Measurements from ENCODE around the gene IL13. TPM values are rescaled to one million over a fixed set of nuclear protein-coding genes. Genes with fewer than 3 reads are reported as not detected.
"Not testable (repeated sequence)": the region's sequence is repeated elsewhere in the genome, so short reads cannot be mapped to it uniquely, and the experiment has no call there.

Gene IL13
- total RNA-seq, result not detected

DNA sequence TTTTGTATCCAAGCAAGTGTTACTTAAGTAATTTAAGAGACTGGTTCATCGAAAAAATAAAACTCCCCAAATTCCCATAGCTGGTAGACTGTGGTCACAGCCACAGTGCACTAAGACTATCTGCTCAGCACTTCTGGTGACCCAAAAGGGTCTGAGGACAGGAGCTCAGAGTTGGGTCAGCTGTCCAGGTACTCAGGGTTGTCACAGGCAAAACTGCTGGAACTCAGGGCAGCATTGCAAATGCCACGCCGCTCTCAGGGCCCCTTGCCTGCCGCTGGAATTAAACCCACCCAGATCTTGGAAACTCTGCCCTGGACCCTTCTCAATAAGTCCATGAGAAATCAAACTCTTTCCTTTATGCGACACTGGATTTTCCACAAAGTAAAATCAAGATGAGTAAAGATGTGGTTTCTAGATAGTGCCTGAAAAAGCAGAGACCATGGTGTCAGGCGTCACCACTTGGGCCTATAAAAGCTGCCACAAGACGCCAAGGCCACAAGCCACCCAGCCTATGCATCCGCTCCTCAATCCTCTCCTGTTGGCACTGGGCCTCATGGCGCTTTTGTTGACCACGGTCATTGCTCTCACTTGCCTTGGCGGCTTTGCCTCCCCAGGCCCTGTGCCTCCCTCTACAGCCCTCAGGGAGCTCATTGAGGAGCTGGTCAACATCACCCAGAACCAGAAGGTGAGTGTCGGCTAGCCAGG lies at the start of gene IL13:
TSS of gene IL13 (plus strand) at position 498 of the 705 bp plus-strand sequence. CDS start at position 512, 14 bp downstream.
- FAIRE-seq, result no peak

DNA sequence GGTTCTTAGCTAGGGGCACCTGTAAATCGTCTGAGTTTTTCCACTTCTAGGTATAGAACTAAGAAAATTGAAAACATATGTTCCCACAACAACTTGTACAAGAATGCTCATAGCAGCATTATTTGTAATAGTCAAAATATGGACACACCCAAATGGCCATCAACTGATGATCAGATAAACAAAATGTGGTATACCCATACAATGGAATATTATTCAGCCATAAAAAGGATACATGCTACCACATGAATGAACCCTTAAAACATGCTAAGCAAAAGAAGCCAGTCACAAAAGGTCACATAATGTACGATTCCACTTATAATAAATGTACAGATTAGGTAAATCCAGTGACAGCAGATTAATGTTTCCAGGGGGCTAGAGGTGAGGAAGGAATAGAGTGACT lies 46.0 kb upstream of the IL13 start:
- no peak for FAIRE-seq
- no peak for DNase-seq (ENCODE audit: low spot score in 2 of 2)

More for the DNA sequence above, at the start of gene IL13:
- no peak for DNase-seq (ENCODE audit: low spot score in 2 of 2)

DNA sequence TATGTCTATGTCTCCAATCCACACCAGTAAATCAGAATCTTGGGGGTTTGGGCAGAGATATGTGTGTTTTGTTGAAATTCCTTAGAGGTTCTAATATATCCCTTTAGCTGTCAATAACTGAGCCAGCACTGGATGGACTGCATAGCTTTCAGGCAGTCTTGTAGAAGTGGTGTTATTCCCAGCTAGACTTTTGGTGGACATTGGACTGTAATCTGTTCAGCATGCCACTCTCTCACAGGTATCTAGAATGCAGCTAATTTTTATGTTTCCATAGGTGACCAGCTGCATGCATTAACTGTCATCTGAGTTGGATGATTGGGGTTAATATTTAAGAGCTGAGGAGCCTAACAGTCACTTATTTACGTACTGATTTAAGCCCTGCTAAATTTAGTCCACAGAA lies 45.1 kb upstream of the IL13 start:
- DNase-seq (ENCODE audit: low spot score in 2 of 2) (no peak), FAIRE-seq (no peak)

DNA sequence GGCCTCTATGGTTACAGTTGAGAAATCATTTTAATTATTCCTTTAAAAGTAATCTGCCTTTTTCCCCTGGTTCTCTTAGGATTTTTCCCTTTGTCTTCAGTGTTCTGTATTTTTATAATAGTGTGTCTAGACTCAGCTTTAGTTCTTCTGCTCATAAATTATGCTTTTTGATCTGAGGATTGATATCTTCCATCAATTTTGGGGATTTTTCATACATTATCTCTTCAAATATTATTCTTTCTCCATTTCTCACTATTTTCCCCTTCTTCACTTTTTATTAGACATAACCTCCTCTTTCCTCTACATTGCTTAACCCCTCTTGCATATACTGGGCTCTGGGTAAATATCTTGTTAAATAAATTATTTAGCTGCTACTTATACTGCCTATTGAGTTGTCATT lies 36.3 kb upstream of the IL13 start:
- no peak for FAIRE-seq
- DNase-seq (ENCODE audit: low spot score in 2 of 2), result no peak

DNA sequence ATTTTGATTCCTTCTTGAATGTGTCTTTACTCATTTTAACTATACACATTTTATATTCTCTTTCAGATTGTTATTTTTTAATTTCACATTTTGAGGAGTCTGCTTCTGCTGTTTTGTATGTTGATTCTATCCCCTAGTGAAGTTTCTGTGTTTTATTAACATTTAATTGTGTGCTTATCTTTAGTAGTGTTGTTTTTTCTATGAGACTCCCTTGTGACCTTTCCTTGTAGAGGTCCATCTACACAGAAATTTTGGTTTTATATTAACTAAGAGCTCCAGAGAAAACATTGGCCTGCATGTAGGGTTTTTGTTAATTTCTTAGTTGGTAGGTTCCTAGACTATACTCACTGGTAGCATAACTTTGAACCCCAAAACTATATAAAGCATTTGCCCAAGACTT lies 35.4 kb upstream of the IL13 start:
- no peak for DNase-seq (ENCODE audit: low spot score in 2 of 2)
- FAIRE-seq, result no peak

DNA sequence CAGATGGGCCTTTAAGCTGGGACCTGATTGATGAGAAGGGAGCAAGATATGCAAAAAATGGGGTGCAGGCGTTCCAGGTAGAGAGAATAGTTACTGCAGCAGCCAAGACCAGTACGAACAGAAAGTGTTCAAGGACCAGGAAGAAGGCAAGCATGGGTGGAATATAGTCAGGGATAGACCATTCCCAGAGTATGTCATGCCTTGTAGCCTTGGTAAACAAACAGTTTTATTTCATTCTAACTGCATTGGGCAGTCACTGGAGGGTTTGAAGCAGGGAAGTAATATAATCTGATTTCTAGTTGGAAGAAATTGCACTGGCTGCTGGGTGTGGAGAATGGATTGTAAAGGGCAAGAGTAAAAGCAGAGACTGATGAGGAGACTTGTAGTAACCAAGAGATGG lies 30.5 kb upstream of the IL13 start:
- no peak for FAIRE-seq
- no peak for DNase-seq (ENCODE audit: low spot score in 2 of 2)

DNA sequence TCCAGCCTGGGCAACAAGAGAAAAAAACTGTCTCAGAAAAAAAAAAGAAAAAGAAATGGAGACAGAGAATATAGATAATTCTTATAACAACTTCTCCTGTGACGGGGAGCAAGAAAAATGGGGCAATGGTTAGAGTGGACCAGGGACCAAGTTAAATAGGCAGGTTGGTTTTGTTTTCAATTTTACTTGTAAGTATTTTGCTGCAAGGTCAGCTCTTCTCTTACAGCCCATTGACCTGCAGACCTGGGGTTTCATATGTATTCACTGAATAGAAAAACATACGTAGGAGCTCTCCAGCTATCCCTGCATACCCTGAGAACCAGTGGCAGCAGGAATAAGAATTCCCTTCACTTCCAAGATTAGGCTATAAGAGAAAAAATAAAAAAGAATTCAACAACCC lies 29.2 kb upstream of the IL13 start:
- DNase-seq (ENCODE audit: low spot score in 2 of 2) (no peak), FAIRE-seq (no peak)

DNA sequence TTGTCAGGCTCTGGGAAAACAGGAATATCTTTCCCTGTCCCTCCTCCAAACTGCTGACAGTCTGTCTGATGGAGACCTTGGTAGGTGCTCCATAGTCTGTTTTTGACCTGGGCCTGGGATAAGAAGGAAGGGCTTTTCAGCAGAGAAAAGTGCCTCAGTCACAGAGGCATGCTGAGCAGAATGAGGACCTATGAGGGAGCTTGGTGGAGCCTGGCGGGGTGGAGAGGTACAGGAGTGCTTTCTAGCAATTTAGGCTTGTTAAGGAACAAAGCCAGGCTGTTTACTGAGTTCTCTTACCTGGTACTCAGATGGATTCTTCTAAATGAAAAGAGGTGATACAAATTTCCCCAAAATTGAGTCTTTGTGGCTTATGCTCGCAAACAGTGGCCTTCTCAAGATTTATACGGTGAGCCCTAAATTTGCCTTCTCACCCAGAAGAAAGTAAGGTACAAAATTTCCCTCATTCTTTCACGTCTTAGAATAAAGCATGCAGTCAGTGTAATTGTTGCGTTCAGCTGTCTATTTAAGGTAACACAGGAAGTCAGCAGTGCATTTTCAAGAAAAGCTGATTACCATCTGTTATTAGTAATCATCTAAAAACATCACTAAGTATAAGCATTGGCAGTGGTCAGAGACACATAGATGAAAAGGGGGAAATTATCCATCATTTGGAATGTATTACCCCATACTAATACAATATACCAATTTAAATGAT lies 28.6 kb upstream of the IL13 start:
- FAIRE-seq, result no peak
- no peak for DNase-seq (ENCODE audit: low spot score in 2 of 2)

DNA sequence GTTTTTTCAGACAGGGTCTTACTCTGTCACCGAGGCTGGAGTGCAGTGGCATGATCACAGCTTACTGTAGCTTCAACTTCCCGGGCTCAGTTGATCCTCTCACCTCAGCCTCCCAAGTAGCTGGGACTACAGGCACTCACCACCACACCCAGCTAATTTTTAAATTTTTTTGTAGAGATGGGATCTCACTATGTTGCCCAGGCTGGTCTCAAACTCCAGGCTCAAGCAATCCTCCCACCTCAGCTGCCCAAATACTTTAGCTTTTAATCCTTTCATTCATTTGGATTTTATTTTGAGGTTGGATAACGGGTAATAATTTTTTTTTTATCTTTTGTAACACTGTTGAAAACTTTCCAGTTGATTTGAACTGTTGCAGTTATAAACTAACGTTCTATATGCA lies 24.4 kb upstream of the IL13 start:
- DNase-seq (ENCODE audit: low spot score in 2 of 2); FAIRE-seq: not testable (repeated sequence)

DNA sequence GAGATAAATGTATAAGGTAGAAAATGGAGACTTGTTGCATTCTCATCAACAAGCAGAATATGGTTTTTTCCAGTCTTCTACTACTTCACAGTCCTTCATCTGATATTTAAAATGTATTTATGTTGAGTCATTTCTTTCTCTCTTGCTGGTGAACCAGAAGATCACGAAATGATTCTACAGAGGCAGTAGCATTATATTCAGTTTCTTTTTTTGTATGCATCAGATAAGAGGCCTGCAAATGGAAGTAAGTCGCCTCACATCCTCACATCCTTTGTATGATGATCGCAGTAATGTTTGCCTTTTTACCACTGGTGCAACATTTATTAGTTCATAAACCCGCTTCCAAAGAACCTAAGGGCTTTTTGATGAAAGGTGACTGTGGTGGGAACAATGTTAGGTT lies 22.1 kb upstream of the IL13 start:
- DNase-seq (ENCODE audit: low spot score in 2 of 2) (no peak), FAIRE-seq (no peak)

DNA sequence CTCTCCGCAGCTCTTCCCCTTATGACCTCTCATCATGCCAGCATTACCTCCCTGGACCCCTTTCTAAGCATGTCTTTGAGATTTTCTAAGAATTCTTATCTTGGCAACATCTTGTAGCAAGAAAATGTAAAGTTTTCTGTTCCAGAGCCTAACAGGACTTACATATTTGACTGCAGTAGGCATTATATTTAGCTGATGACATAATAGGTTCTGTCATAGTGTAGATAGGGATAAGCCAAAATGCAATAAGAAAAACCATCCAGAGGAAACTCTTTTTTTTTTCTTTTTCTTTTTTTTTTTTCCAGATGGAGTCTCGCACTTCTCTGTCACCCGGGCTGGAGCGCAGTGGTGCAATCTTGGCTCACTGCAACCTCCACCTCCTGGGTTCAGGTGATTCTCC lies 20.7 kb upstream of the IL13 start:
- FAIRE-seq, result no peak

DNA sequence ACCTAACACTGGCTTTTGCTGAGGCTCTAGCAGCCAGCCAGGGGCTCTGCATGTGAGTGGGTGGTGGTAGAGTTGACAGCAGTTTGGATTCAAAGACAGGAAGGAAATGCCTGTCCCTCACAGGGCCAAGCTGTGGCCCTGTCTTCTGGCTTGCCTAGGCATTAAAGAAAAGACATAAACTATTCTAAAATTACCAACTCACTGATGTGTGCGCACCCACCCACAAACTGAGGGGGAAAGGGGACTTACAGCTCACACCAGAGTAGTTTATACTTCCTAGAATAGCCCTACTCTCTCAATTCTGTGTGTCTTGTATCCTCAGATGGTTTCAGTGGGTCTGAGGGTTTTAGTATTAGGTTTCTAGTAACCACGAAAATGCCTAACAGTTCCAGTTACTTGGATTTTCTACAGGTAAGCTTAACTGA lies 18.3 kb upstream of the IL13 start:
- DNase-seq (ENCODE audit: low spot score in 2 of 2) (no peak), FAIRE-seq (no peak)

More for the DNA sequence above, 20.7 kb upstream of the IL13 start:
- no peak for DNase-seq (ENCODE audit: low spot score in 2 of 2)

DNA sequence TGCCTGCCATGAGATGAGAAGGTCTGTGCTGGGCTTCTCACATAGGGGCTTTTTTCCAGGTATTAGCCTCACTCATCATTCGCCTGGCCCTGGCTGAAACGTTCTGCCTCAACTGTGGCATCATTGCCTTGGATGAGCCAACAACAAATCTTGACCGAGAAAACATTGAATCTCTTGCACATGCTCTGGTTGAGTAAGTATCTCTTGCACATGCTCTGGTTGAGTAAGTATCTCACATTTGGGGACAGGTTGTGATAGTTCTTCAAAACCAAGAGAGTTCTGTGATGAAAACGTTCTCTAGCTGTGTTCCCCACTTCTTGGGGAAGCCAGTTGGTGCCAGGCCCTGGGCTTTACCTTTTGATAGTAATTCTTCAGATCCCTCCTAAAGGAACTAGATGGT lies 17.4 kb upstream of the IL13 start:
- FAIRE-seq, result no peak
- DNase-seq (ENCODE audit: low spot score in 2 of 2), result no peak

DNA sequence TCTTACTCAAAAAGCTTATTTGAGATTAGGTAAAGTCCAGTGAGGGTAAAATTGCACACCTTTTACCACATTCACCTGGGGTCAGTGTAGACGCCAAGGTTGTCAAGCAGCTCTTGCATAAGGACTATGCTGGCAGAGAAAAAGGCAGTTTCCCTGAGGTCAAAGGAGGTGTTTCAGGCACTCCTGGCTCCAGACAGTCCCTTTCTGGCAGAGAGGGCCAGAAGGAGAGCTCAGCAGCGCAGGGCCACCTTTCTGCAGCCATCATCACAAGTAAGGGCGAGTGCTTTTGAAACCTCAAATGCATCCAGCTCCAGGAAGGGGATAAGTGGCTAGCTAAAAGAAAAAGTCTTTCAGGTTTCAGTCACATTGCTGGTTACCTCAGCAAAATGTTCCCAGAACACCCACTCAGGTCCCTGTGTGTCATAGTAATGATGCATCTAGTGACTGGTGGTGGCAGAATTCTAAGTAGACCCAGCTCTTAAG lies 16.7 kb upstream of the IL13 start:
- FAIRE-seq, result no peak
- no peak for DNase-seq (ENCODE audit: low spot score in 2 of 2)

DNA sequence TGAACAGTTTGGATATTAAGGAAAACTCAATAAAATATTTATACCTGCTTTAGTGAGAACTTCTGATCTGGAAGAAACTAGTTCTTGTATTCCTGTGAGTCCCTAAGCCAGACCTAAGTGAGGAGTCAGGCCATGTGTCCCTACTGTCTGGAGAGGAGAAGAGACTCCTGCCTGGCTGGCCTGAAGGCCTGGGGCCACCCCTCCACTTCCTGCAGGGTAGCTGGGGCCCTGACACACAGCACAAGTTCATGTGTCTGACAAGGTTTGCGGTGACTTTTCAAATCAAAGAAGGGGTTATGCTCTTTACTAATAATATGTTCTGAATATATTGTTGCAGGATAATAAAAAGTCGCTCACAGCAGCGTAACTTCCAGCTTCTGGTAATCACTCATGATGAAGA lies 16.1 kb upstream of the IL13 start:
- FAIRE-seq (no peak), DNase-seq (ENCODE audit: low spot score in 2 of 2) (no peak)

DNA sequence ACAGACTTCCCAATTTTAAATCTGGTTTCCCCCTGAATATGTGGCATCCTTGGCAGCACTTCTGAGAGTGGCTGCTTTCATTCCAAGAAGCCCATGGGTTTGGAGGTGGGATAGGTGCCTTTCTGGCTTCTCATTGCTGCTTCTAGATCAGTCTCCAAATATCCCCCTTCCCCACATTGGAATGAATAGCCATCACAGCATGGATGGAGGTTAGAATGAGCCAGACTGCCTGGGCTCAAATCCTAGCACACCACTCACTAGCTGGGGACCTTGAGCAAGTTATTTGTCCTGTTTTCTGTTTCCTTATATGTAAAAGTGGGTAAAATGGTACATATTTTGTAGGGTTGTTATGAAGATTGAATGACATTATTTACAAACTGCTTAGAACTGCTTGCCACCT lies 13.8 kb upstream of the IL13 start:
- DNase-seq (ENCODE audit: low spot score in 2 of 2) (no peak), FAIRE-seq (no peak)

DNA sequence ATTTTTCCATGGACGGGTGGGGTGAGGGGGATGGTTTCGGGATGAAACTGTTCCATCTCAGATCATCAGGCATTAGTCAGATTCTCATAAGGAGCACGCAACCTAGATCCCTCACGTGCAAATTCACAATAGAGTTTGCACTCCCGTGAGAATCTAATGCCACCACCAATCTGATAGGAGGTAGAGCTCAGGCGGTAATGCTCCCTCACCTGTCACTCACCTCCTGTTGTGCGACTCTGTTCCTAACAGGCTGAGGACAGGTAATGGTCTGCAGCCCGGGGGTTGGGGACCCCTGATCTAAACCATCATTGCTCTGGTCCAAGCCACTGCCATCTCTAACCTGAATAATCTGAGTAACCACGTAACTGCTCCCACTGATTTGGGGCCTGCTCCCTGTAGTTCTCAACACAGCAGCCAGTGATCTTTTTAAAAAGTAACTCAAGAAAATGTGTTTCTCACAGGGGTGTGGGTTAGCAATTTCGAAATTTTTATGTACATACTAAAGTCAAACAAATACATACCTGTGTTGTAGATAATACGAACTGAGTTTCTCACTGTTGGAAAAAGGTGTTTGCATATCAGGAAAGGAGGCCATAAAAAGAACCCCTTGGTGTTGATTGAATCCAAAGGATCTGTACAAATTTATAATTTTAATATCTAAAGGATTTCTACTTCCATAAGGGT lies 11.2 kb upstream of the IL13 start:
- FAIRE-seq (no peak), DNase-seq (ENCODE audit: low spot score in 2 of 2) (no peak)

DNA sequence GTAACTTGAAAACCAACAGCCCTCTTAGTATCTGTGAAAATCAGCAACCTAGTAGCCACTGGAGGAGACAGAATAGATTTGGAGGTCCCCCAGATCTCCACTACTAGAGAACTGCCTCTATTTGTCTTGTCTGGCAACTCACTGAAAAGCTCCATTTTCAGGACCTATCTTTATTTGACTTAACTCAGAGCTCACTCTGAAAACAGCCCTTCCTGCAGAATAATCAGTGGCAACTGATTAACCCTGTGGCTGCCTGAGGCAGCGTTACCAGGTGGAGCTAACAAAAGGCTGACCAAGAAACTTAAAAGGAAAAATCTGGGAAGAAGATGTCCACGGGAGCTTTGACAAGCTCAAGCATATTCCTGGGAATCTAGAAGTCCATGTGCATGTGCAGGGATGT lies 10.5 kb upstream of the IL13 start:
- DNase-seq (ENCODE audit: low spot score in 2 of 2) (no peak), FAIRE-seq (no peak)

DNA sequence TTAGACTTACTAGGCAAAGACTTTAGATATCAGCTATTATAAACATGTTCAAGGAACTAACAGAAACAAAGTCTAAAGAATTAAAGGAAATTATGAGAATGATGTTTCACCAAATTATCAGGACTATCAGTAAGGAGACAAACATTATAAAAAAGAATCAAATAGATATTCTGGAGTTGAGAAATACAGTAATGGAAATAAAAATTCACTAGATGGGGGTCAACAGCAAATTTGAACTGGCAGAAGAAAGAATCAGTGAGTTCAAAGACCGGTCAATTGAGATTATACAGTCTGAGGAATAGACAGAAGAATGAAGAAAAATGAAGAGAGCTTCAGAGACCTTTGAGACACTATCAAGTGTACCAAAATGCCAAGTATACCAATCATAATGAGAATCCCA lies 9.6 kb upstream of the IL13 start:
- FAIRE-seq (no peak), DNase-seq (ENCODE audit: low spot score in 2 of 2) (no peak)

DNA sequence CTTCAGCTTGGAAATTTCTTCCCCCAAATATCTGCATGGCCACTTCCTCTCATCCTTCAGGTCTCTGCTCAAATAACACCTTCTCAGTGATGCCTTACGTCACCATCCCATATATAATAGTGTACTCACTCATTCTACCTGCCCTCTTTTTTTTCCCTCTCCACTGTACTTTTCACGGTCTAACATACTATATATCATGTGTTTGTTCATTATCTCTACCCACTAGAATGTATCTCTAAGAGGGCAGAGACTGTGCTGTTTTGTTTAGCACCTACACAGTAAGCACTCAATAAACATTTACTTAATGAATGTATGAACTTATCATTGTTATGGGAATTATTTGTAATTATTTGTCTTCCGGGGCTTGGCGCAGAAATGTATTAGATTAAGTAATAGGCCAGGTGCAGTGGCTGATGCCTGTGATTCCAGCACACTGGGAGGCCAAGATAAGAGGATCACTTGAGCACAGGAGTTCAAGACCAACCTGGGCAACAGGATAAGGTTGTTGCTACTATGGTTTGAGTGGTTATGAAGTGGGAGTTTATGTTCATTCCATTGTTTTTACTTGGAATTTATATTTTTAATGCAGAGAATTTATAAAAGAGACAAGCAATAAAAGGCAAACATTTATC lies 6.0 kb upstream of the IL13 start:
- FAIRE-seq, result no peak
- DNase-seq (ENCODE audit: low spot score in 2 of 2), result no peak

DNA sequence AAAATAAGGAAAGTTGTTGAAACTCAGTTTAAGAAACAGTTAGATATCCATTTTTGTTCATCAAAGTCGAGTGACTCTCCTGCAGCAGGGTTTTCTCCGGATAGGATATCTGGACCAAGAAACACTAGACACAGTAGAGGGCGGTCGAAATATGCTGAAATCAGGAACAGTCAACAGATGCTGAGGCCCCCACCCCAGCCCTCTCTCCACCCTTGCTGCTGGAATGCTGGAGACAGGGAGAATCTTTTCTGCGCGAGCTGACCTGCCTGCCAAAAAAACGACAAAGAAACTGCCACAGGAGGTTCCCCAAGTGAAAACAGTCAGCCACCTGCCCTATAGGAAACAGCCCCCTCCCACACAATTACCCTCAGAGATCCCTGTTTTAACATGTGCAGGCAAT lies 4.3 kb upstream of the IL13 start:
- no peak for FAIRE-seq
- no peak for DNase-seq (ENCODE audit: low spot score in 2 of 2)

Measured in frontal cortex (tissue), 4 donors.